ENCODE measurements around the gene PLB1.

- no peak for TF ChIP-seq CTCF (conservative IDR thresholded peaks at IDR 0.05; ENCODE audit: low read depth in 2 of 2)
- TF ChIP-seq EZH2 (IDR thresholded peaks at IDR 0.05; ENCODE audit: low read depth, unreplicated experiment), result no peak
- TF ChIP-seq EZH2phosphoT487 (IDR thresholded peaks at IDR 0.05; ENCODE audit: unreplicated experiment), result no peak
- TF ChIP-seq POLR2AphosphoS5 (IDR thresholded peaks at IDR 0.05; ENCODE audit: low read depth), result no peak
- TF ChIP-seq JUNB (IDR thresholded peaks at IDR 0.05; ENCODE audit: unreplicated experiment), result no peak
- TF ChIP-seq REST (IDR thresholded peaks at IDR 0.05; ENCODE audit: unreplicated experiment), result no peak
- TF ChIP-seq ZNF331 (CRISPR knock-in tag; IDR thresholded peaks at IDR 0.05; ENCODE audit: low read depth), result no peak
- TF ChIP-seq CREB1 (CRISPR knock-in tag; IDR thresholded peaks at IDR 0.05; ENCODE audit: low read depth), result no peak
- TF ChIP-seq ETS1 (IDR thresholded peaks at IDR 0.05), result no peak
- TF ChIP-seq ZNF114 (CRISPR knock-in tag; IDR thresholded peaks at IDR 0.05), result no peak
- no peak for TF ChIP-seq STAT1 (IDR thresholded peaks at IDR 0.05; ENCODE audit: unreplicated experiment)
- TF ChIP-seq ZNF462 (CRISPR knock-in tag; IDR thresholded peaks at IDR 0.05), result no peak
These were observed 114.8 kb downstream of the PLB1 start for GRCh38 chr2:28610583-28611201.
